GM23248 (cell line): ENCODE measurements around the gene ACTC1. TPM values are rescaled to one million over a fixed set of nuclear protein-coding genes. Genes with fewer than 3 reads are reported as not detected.

Experiments
- DNase-seq: peaks from one replicate; pipeline ENCODE4 v3.0.0-alpha.2; 2015
- H2AFZ ChIP-seq: fragments of 200-600 bp; sonication (generic); 2 replicates; pipeline ENCODE4 v1.6.1; 2016; ENCODE audit warnings: antibody characterized with exemption
- H3F3A ChIP-seq: fragments of 200-600 bp; sonication (generic); 2 replicates; pipeline ENCODE4 v1.6.1; 2016; ENCODE audit warnings: mild to moderate bottlenecking, antibody characterized with exemption, mixed run types; ENCODE audit not compliant: insufficient read depth
- H3K27ac ChIP-seq: fragments of 200-600 bp; sonication (generic); 2 replicates; pipeline ENCODE4 v1.5.1; 2016; ENCODE audit warnings: mild to moderate bottlenecking
- H3K27me3 ChIP-seq: fragments of 200-600 bp; sonication (generic); replicated peaks from 2 replicates; pipeline ENCODE4 v1.6.1; 2016; ENCODE audit warnings: mild to moderate bottlenecking; ENCODE audit not compliant: insufficient read depth
- H3K36me3 ChIP-seq: fragments of 200-600 bp; sonication (generic); 2 replicates; pipeline ENCODE4 v1.6.1; 2016; ENCODE audit warnings: low read depth, mild to moderate bottlenecking
- H3K4me1 ChIP-seq: fragments of 200-600 bp; sonication (generic); 2 replicates; pipeline ENCODE4 v1.6.1; 2016; ENCODE audit warnings: mild to moderate bottlenecking; ENCODE audit not compliant: insufficient read depth
- H3K4me2 ChIP-seq: fragments of 200-600 bp; sonication (generic); one replicate; pipeline ENCODE4 v1.6.1; 2016; ENCODE audit warnings: mild to moderate bottlenecking; ENCODE audit not compliant: unreplicated experiment
- H3K4me3 ChIP-seq: fragments of 200-600 bp; sonication (generic); 2 replicates; pipeline ENCODE4 v1.5.1; 2016; ENCODE audit warnings: mild to moderate bottlenecking
- H3K79me2 ChIP-seq: fragments of 200-600 bp; sonication (generic); 2 replicates; pipeline ENCODE4 v1.6.1; 2016; ENCODE audit warnings: mild to moderate bottlenecking; ENCODE audit not compliant: insufficient read depth
- H3K9ac ChIP-seq: fragments of 200-600 bp; sonication (generic); 2 replicates; pipeline ENCODE4 v1.6.1; 2016; ENCODE audit warnings: mild to moderate bottlenecking
- H3K9me2 ChIP-seq: fragments of 200-600 bp; sonication (generic); 2 replicates; pipeline ENCODE4 v1.6.1; 2016; ENCODE audit warnings: mixed run types, mild to moderate bottlenecking, moderate library complexity; ENCODE audit not compliant: insufficient read depth
- H3K9me3 ChIP-seq: fragments of 200-600 bp; sonication (generic); one replicate; pipeline ENCODE4 v1.6.1; 2017; ENCODE audit warnings: low read depth
- H4K20me1 ChIP-seq: fragments of 200-600 bp; sonication (generic); 2 replicates; pipeline ENCODE4 v1.6.0; 2016; ENCODE audit not compliant: insufficient read depth
- EZH2 ChIP-seq: fragments of 200-600 bp; sonication (generic); IDR thresholded peaks from 2 replicates; pipeline ENCODE4 v1.6.1; 2018; ENCODE audit warnings: antibody characterized with exemption, mild to moderate bottlenecking; ENCODE audit not compliant: insufficient read depth, poor library complexity, severe bottlenecking
- EZH2phosphoT487 ChIP-seq: fragments of 200-600 bp; sonication (generic); IDR thresholded peaks from 2 replicates; pipeline ENCODE4 v1.6.1; 2018; ENCODE audit warnings: antibody characterized with exemption, moderate library complexity, mild to moderate bottlenecking, low read depth; ENCODE audit not compliant: insufficient read depth
- WGBS, 2 experiments: methylation state at CpG; one replicate each; pipeline ENCODE4 v1.1.6; 2015 to 2017; ENCODE audit warnings: low lambda C conversion rate in 2 of 2, low coverage in 1 of 2; ENCODE audit errors: missing lambda C conversion rate in 2 of 2; 5-methylcytosine and 5-hydroxymethylcytosine counted together
- in situ Hi-C: fragments of 300-500 bp; cut with MboI; formaldehyde crosslinking; loops from 2 replicates; pipeline ENCODE4 v1.15.0; 2020
- polyA plus RNA-seq: library from polyadenylated mRNA; unstranded; fragments of >200 nt; fragmentation: Nextera tagmentation; extraction: Ambion mirVana; gene quantifications from 2 replicates; pipeline ENCODE4 v1.2.1, GENCODE V29; 2016
- total RNA-seq: library from RNA; depleted of rRNA; stranded (reverse); fragments of >200 nt; shearing (Covaris generic); gene quantifications from 2 replicates; pipeline ENCODE4 v1.2.3, GENCODE V29; 2014

The ACTC1 gene
- total and polyA plus RNA-seq, 2 experiments from 2014 or later: 7.6 to 29.9 TPM

- 94 to 98% methylated on average over 2 of the region's 2 CpGs for WGBS, 2 experiments
- no peaks in the 10 kb centered on the region for H4K20me1 ChIP-seq
- H3K36me3 ChIP-seq: no peaks in the 10 kb centered on the region
- no peak overlapping the region for H2AFZ ChIP-seq
- no peak overlapping the region for H3K9ac ChIP-seq
- no peaks in the 10 kb centered on the region for H3K9me3 ChIP-seq
- TF ChIP-seq EZH2: no peak
- no peak for TF ChIP-seq EZH2phosphoT487
- no peak overlapping the region for H3K27ac ChIP-seq
- H3K4me2 ChIP-seq: no peak overlapping the region
- no peak for DNase-seq
- H3K79me2 ChIP-seq: no peaks in the 10 kb centered on the region
- H3K9me2 ChIP-seq: no peaks in the 10 kb centered on the region
- 0 out of 2 replicates have a peak, but pooled peaks cover 12% of the 10 kb centered on the region for H3F3A ChIP-seq
- H3K27me3 ChIP-seq: no peaks in the 10 kb centered on the region
- in situ Hi-C loops: no loop called here
- no peak overlapping the region for H3K4me3 ChIP-seq
- H3K4me1 ChIP-seq: peaks cover 16% of the 10 kb centered on the region
These were observed 8.8 kb upstream of the ACTC1 start for GRCh38 chr15:34804113-34804512.

DNA sequence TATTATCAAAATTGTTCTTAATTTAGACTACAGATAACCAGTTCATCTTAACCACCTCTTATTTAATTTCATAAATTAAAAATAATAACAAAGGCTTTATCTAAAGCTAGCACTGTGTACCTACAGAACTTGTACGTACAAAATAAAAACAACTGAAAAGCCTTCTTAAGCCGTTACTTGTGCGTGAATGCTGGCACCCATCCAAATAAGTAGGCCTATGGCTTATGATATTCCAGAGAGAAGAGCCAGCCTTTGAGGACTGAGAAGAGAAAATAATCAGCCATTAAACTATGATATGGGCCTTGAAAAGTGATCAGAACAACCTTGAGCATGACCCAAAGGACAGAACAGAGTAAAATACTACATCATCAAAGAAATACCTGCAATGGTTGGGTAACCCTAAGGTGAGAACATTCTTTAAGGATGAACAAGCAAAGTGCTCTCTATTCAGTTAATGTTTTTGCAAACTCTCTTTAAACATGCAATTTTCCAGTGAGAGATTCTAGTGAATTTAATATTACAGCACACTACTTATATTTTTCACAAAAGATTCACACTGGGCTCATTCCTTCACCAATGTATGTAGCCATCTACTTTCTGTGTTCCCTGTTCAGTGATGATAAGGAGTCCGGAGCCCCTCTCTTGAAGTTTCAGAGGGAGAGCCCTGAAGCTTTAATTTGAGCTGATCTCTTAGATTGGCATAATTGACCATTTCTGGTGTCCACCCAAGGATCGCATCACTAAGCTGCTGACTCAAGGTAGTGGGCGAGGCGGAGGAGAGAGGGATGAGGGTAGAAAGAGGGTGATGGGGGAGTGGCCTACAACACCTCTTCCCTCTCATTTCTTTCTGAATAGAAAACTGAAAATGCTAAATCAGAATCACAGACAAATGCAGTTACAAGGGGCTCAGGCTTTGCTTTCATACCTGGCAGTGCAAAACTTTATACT, 7.7 kb upstream of the ACTC1 start:
- no peaks in the 10 kb centered on the region for H4K20me1 ChIP-seq
- DNase-seq: peak; percentile 37
- no peaks in the 10 kb centered on the region for H3K79me2 ChIP-seq
- 0 out of 2 replicates have a peak, but pooled peaks cover 12% of the 10 kb centered on the region for H3F3A ChIP-seq
- WGBS, 2 experiments: 85 to 91% methylated on average over 7 of the region's 7 CpGs
- no peak overlapping the region for H3K4me3 ChIP-seq
- H3K9me3 ChIP-seq: no peaks in the 10 kb centered on the region
- in situ Hi-C loops: no loop called here
- no peaks in the 10 kb centered on the region for H3K27me3 ChIP-seq
- no peak for TF ChIP-seq EZH2
- TF ChIP-seq EZH2phosphoT487: no peak
- no peaks in the 10 kb centered on the region for H3K36me3 ChIP-seq
- no peaks in the 10 kb centered on the region for H3K9me2 ChIP-seq
- no peak overlapping the region for H3K4me2 ChIP-seq
- peaks cover 15% of the 10 kb centered on the region for H3K4me1 ChIP-seq
- no peak overlapping the region for H2AFZ ChIP-seq
- H3K9ac ChIP-seq: no peak overlapping the region
- H3K27ac ChIP-seq: no peak overlapping the region

- Histone ChIP-seq H3K9ac (no peak overlapping the region), H3K36me3 (no peaks in the 10 kb centered on the region), H3K27ac (no peak overlapping the region), H3K4me2 (no peak overlapping the region), H3K4me3 (no peak overlapping the region), H3K9me3 (no peaks in the 10 kb centered on the region), H3K4me1 (peaks cover 12% of the 10 kb centered on the region), H4K20me1 (no peaks in the 10 kb centered on the region), H3K79me2 (no peaks in the 10 kb centered on the region), H3K9me2 (no peaks in the 10 kb centered on the region), H3K27me3 (no peaks in the 10 kb centered on the region), H3F3A (0 out of 2 replicates have a peak, but pooled peaks cover 12% of the 10 kb centered on the region), H2AFZ (no peak overlapping the region)
- no peak for DNase-seq
- TF ChIP-seq EZH2phosphoT487 (no peak), EZH2 (no peak)
- 88 to 98% methylated on average over 1 of the region's 1 CpG for WGBS, 2 experiments
- in situ Hi-C loops: no loop called here
These were observed 7.0 kb upstream of the ACTC1 start for GRCh38 chr15:34802371-34802770.

DNA sequence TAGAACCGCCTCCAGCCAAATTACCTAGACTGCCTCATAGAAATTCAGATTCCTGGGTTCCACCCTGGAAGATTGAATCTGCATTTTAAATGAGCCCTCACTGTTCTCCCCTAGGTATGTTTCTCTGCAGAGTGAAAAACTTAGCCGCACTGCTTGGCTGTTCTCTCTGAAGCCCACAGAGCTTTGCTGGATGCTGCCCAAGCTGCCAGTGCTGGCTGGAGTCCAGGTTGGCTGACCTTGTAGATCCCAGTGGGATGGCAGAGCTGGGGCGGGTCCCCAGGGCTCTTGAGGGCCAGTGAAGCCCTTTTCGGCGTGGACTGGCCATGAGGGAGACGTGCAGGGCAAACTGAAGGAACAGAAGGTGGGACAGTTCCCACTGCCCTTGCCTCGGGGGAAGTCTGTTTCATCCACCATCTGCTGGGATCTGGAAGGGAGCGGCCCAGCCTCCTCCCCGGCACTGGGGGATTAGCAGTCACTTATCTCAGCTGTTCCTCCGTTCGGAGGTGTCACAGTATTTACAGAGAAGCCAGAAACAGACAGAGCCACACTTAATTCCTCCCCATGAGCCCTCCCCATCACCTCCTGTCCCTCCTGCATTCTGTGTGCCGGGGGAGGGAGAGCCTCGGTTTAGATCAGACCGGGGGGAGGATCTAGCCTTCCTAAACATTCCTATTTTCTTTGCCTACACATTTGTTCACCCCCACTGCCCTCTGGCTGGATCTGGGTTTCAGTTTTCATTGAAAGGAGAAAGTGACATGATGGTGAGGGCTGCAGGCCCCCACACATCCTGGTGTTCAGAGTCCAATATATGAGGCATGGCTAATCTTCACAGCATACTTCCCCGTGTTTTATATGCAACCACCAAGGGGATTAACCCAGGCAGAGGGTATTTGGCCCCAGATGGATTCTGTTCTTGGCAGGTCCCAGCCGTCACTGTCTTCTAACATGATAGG, 4.1 kb upstream of the ACTC1 start:
- H3K4me2 ChIP-seq: no peak overlapping the region

More for the DNA sequence above, 4.1 kb upstream of the ACTC1 start:
- Histone ChIP-seq H3K9me3 (no peaks in the 10 kb centered on the region), H3K79me2 (no peaks in the 10 kb centered on the region), H2AFZ (0 out of 2 replicates have a peak overlapping the region, but pooled peaks have one; percentile 39), H3K27ac (no peak overlapping the region), H4K20me1 (no peaks in the 10 kb centered on the region), H3K9ac (no peak overlapping the region), H3K4me1 (peaks cover 18% of the 10 kb centered on the region), H3K36me3 (no peaks in the 10 kb centered on the region), H3K27me3 (no peaks in the 10 kb centered on the region), H3K4me3 (no peak overlapping the region), H3K9me2 (no peaks in the 10 kb centered on the region), H3F3A (0 out of 2 replicates have a peak, but pooled peaks cover 7% of the 10 kb centered on the region)
- WGBS, 2 experiments: 45 to 53% methylated on average over 16 of the region's 16 CpGs
- no peak for DNase-seq
- TF ChIP-seq EZH2phosphoT487: no peak
- TF ChIP-seq EZH2: no peak
- in situ Hi-C loops: no loop called here
